ENCODE measurements around the gene XYLT1. TPM values are rescaled to one million over a fixed set of nuclear protein-coding genes. Genes with fewer than 3 reads are reported as not detected.

The XYLT1 gene
- total RNA-seq, 2 donors from 2014 or later: 15.0 to 18.3 TPM

DNA sequence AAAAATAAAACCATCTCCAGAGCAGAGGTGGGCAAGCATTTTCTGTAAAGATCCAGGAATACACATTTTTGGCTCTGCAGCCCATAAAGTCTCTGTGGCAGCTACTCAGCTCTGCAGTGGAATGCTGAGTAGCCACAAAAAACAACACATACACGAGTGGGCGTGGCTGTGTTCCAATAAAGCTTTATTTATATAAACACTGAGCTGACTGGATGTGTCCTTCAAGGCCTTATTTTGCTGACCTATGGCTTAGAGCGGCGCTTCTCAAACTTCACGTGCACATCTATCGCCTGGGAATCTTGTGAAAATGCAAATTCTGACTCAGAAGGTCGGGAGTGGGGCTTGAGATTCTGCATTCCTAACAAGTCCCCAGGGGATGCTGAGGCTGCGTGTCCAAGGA, 39.7 kb downstream of the XYLT1 start:
- Histone ChIP-seq H3K27me3 (no peaks in the 10 kb centered on the region), H3K36me3 (no peaks in the 10 kb centered on the region), H3K4me1 (no peaks in the 10 kb centered on the region), H3K9ac (ENCODE audit: low read depth in 2 of 2, low read length in 2 of 2) (no peak overlapping the region), H3K4me3 (no peak overlapping the region), H3K27ac (no peak overlapping the region), H3K9me3 (no peaks in the 10 kb centered on the region)
- DNase-seq: no peak
- TF ChIP-seq, protein P1, sequence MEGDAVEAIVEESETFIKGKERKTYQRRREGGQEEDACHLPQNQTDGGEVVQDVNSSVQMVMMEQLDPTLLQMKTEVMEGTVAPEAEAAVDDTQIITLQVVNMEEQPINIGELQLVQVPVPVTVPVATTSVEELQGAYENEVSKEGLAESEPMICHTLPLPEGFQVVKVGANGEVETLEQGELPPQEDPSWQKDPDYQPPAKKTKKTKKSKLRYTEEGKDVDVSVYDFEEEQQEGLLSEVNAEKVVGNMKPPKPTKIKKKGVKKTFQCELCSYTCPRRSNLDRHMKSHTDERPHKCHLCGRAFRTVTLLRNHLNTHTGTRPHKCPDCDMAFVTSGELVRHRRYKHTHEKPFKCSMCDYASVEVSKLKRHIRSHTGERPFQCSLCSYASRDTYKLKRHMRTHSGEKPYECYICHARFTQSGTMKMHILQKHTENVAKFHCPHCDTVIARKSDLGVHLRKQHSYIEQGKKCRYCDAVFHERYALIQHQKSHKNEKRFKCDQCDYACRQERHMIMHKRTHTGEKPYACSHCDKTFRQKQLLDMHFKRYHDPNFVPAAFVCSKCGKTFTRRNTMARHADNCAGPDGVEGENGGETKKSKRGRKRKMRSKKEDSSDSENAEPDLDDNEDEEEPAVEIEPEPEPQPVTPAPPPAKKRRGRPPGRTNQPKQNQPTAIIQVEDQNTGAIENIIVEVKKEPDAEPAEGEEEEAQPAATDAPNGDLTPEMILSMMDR (IDR thresholded peaks at IDR 0.05): no peak
- intact Hi-C loops (cut with DNase I): no loop called here

- H3K4me3 ChIP-seq: no peak overlapping the region
- intact Hi-C loops (cut with DNase I): no loop called here
- H3K4me1 ChIP-seq: no peaks in the 10 kb centered on the region
- peak; percentile 58 for DNase-seq
- TF ChIP-seq, protein P1 (IDR thresholded peaks at IDR 0.05): no peak
- no peaks in the 10 kb centered on the region for H3K9me3 ChIP-seq
- H3K36me3 ChIP-seq: no peaks in the 10 kb centered on the region
- H3K27me3 ChIP-seq: no peaks in the 10 kb centered on the region
- H3K9ac ChIP-seq (ENCODE audit: low read depth in 2 of 2, low read length in 2 of 2): no peak overlapping the region
- H3K27ac ChIP-seq: peak overlapping the region; percentile 21
These were observed 44.3 kb downstream of the XYLT1 start for GRCh38 chr16:17426451-17426850.

DNA sequence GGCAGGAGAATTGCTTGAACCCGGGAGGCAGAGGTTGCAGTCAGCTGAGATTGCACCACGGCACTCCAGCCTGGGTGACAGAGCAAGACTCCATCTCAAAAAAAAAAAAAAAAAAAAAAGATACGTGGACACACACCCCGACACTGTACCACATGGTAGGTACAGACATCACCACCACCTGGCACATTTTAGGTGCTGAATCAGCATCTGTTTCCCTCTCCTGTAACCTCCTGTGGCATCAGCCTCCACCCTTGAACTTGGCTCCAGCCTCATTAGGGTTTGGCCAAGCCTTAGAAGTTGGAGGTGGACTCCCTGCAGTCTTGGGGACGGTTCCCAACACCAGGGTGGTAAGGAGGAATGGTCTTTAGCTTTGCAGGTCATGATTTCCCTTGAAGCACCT, 46.0 kb downstream of the XYLT1 start:
- H3K27ac ChIP-seq: no peak overlapping the region
- H3K9ac ChIP-seq (ENCODE audit: low read depth in 2 of 2, low read length in 2 of 2): no peak overlapping the region
- intact Hi-C loops (cut with DNase I): no loop called here
- H3K4me1 ChIP-seq: no peaks in the 10 kb centered on the region
- TF ChIP-seq, protein P1 (IDR thresholded peaks at IDR 0.05): no peak
- H3K27me3 ChIP-seq: no peaks in the 10 kb centered on the region
- H3K36me3 ChIP-seq: no peaks in the 10 kb centered on the region
- DNase-seq: no peak
- no peaks in the 10 kb centered on the region for H3K9me3 ChIP-seq
- no peak overlapping the region for H3K4me3 ChIP-seq

- Histone ChIP-seq H3K27me3 (no peaks in the 10 kb centered on the region), H3K9me3 (no peaks in the 10 kb centered on the region), H3K36me3 (no peaks in the 10 kb centered on the region), H3K27ac (no peak overlapping the region), H3K4me3 (no peak overlapping the region), H3K9ac (ENCODE audit: low read depth in 2 of 2, low read length in 2 of 2) (no peak overlapping the region), H3K4me1 (no peaks in the 10 kb centered on the region)
- TF ChIP-seq, protein P1 (IDR thresholded peaks at IDR 0.05): no peak
- intact Hi-C loops (cut with DNase I): no loop called here
- DNase-seq: no peak
These were observed 47.5 kb downstream of the XYLT1 start for GRCh38 chr16:17423221-17423620.

- Histone ChIP-seq H3K4me1 (no peaks in the 10 kb centered on the region), H3K27ac (no peak overlapping the region), H3K27me3 (no peaks in the 10 kb centered on the region), H3K9me3 (no peaks in the 10 kb centered on the region), H3K36me3 (no peaks in the 10 kb centered on the region), H3K4me3 (no peak overlapping the region), H3K9ac (ENCODE audit: low read depth in 2 of 2, low read length in 2 of 2) (no peak overlapping the region)
- intact Hi-C loops (cut with DNase I): no loop called here
- DNase-seq: no peak
- TF ChIP-seq, protein P1 (IDR thresholded peaks at IDR 0.05): no peak
These were observed 49.9 kb downstream of the XYLT1 start for GRCh38 chr16:17420816-17421215.

DNA sequence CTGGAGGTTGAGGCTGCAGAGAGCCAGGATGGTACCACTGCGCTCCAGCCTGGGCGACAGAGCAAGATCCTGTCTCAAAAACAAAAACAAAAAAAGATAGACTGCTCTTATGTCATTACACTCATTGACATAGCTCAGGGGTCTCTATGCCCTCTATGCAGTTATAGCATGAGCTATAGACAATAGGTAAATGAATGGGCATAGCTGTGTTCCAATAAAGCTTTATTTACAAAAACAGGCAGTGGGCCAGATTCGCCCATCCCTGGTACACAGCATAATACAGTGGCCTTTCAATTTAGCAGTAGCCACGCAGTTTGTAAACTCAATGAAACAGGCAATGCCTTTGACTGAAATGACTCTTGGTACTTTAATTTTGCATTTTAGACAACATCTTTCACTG, 51.5 kb downstream of the XYLT1 start:
- Histone ChIP-seq H3K4me3 (no peak overlapping the region), H3K4me1 (no peaks in the 10 kb centered on the region), H3K9ac (ENCODE audit: low read depth in 2 of 2, low read length in 2 of 2) (no peak overlapping the region), H3K27me3 (no peaks in the 10 kb centered on the region), H3K27ac (no peak overlapping the region), H3K9me3 (no peaks in the 10 kb centered on the region), H3K36me3 (no peaks in the 10 kb centered on the region)
- no peak for DNase-seq
- intact Hi-C loops (cut with DNase I): no loop called here
- TF ChIP-seq, protein P1 (IDR thresholded peaks at IDR 0.05): no peak
